ENCODE measurements around the gene DENND1A. TPM values are rescaled to one million over a fixed set of nuclear protein-coding genes. Genes with fewer than 3 reads are reported as not detected.

The DENND1A gene
- total and polyA plus RNA-seq, 2 of the 13 experiments (the other 11 are each of a cell fraction or from before 2014, with no cell fraction given): 14.8 to 30.1 TPM

- TF ChIP-seq, protein P1, sequence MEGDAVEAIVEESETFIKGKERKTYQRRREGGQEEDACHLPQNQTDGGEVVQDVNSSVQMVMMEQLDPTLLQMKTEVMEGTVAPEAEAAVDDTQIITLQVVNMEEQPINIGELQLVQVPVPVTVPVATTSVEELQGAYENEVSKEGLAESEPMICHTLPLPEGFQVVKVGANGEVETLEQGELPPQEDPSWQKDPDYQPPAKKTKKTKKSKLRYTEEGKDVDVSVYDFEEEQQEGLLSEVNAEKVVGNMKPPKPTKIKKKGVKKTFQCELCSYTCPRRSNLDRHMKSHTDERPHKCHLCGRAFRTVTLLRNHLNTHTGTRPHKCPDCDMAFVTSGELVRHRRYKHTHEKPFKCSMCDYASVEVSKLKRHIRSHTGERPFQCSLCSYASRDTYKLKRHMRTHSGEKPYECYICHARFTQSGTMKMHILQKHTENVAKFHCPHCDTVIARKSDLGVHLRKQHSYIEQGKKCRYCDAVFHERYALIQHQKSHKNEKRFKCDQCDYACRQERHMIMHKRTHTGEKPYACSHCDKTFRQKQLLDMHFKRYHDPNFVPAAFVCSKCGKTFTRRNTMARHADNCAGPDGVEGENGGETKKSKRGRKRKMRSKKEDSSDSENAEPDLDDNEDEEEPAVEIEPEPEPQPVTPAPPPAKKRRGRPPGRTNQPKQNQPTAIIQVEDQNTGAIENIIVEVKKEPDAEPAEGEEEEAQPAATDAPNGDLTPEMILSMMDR (CRISPR knock-in tag; IDR thresholded peaks at IDR 0.05): peak; percentile 65
- TF ChIP-seq STAG1 (CRISPR knock-in tag; IDR thresholded peaks at IDR 0.05) (peak; percentile 93), SMC3 (IDR thresholded peaks at IDR 0.05; ENCODE audit: low read length) (peak; percentile 71), TCF7 (IDR thresholded peaks at IDR 0.05; ENCODE audit: low read depth) (no peak)
These were observed 385.7 kb downstream of the DENND1A start (continued) for GRCh38 chr9:123544007-123544827.

GRCh38 chr9:123543492-123543891 lies 386.4 kb downstream of the DENND1A start:
- DNase-seq (ENCODE audit: low spot score) (no peak), FAIRE-seq (no peak), ATAC-seq (no peak; the same call in 2 of the 3 replicates)
- Histone ChIP-seq H3K9me3 (ENCODE audit: low read length) (no peaks in the 10 kb centered on the region), H4K20me1 (ENCODE audit: insufficient read depth, low read length) (no peaks in the 10 kb centered on the region; the same call in 1 of the 2 replicates), H3K27me3 (ENCODE audit: control insufficient read depth in 1 of 2, insufficient read depth in 2 of 2, low read length in 2 of 2) (no peaks in the 10 kb centered on the region), H3K36me3 (replicated peaks in 1 of 2; ENCODE audit: control insufficient read depth in 1 of 2, insufficient read depth in 2 of 2, low read length in 2 of 2) (peaks cover 0 to 6% of the 10 kb centered on the region in 2 experiments; a peak in 1 of 5 replicates), H3K4me2 (ENCODE audit: low read depth, low read length) (no peak overlapping the region), H2AFZ (ENCODE audit: low read length) (no peak overlapping the region), H3K9ac (ENCODE audit: insufficient read depth, low read depth, low read length) (no peak overlapping the region), H3K27ac (ENCODE audit: extremely low read length, insufficient read depth, low read length) (no peak overlapping the region), H3K4me1 (ENCODE audit: insufficient read depth, low read length) (peaks cover 17% of the 10 kb centered on the region), H3K79me2 (ENCODE audit: insufficient read depth, low read length) (no peaks in the 10 kb centered on the region), H3K4me3 (replicated peaks in 1 of 3; ENCODE audit: insufficient read depth in 1 of 3, low read depth in 2 of 3, low read length in 3 of 3) (no peak overlapping the region)
- in situ Hi-C loops (cut with HindIII; ENCODE audit: extremely low pct_ligation_motif_present, low pct_unique_long_range_greater_than_20kb): loop anchor here (5.0 kb wide), 1 partner anchor 494 kb away; no protein-coding TSS in a partner anchor
- TF ChIP-seq ZNF672 (CRISPR knock-in tag; IDR thresholded peaks at IDR 0.05) (no peak), ARNT (IDR thresholded peaks at IDR 0.05) (no peak), ZNF382 (CRISPR knock-in tag; IDR thresholded peaks at IDR 0.05; ENCODE audit: borderline replicate concordance) (no peak), NCOR1 (IDR thresholded peaks at IDR 0.05; ENCODE audit: borderline replicate concordance, low read length) (no peak), SIX4 (CRISPR knock-in tag; IDR thresholded peaks at IDR 0.05) (no peak), ZNF570 (CRISPR knock-in tag; IDR thresholded peaks at IDR 0.05; ENCODE audit: borderline replicate concordance) (no peak), ZSCAN12 (CRISPR knock-in tag; IDR thresholded peaks at IDR 0.05) (no peak), MTA1 (CRISPR knock-in tag; IDR thresholded peaks at IDR 0.05; ENCODE audit: borderline replicate concordance) (no peak), TBP (CRISPR knock-in tag; IDR thresholded peaks at IDR 0.05) (no peak), SMAD1 (CRISPR knock-in tag; IDR thresholded peaks at IDR 0.05; ENCODE audit: borderline replicate concordance, low read depth) (no peak), RNF2 (conservative IDR thresholded peaks at IDR 0.05; ENCODE audit: low read depth) (no peak), ZNF343 (CRISPR knock-in tag; IDR thresholded peaks at IDR 0.05) (no peak), SP1 (IDR thresholded peaks at IDR 0.05) (no peak), SP1 (CRISPR knock-in tag; IDR thresholded peaks at IDR 0.05) (no peak), ERF (CRISPR knock-in tag; IDR thresholded peaks at IDR 0.05) (no peak)
- BruUV-seq (replicated peaks): no TSS peak
- ChIA-PET POLR2A (no interaction called here), CTCF (ENCODE audit: low intra/inter-chr PET ratio, low total read pairs) (interaction anchor here (1.4 kb wide), 1 partner anchor 497 kb away, joined by 6 read pairs; no protein-coding TSS in a partner anchor)
- 94% methylated on average over 6 of the region's 8 CpGs for WGBS (ENCODE audit: low lambda C conversion rate)
- intact Hi-C loops (cut with micrococcal nuclease; ENCODE audit: unreplicated experiment): no loop called here
